Superior temporal gyrus (tissue), 1 donor: ENCODE data around the gene GMPR.

Source experiments
- DNase-seq: peaks from one replicate; pipeline ENCODE4 v3.0.0-alpha.2; 2016; ENCODE audit errors: extremely low spot score

GMPR gene

DNA sequence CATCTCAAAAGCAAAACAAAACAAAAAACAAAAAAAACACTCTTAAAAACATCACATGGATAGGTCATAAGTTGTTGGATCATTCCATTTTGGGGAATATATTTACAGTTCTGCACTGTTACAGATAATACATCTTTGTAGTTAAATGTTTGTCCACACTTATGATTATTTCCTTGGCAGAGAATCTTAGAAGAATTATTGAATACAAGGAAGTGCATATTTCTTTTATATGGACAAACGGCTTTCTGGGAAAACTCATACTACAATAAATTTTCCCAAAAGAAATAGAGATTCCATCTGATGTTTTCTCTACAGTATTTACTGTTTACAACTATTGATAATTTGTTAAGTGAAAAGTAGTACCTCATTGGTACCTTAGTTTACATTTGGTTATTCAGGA lies 33.8 kb downstream of the GMPR start:
- no peak for DNase-seq

DNA sequence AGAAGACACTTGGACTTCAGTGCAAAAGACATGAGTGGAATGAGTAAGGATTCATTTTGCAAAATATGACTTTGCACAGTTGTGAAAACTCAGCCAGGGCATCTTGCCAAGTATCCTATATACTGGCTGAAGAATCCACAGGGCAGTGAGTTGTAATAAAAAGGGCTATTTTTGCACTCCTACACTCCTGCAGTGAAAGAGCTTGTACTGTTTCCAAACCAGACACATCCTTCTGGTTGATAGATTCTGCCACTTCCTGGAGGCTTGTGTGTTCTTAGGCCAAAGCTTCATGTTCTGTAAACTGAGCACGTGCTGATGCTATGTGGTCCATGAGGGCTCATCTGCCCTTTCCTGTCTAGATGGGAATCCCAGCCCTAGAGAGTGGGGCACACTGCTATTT lies 34.9 kb downstream of the GMPR start:
- peak; percentile 44 for DNase-seq

DNA sequence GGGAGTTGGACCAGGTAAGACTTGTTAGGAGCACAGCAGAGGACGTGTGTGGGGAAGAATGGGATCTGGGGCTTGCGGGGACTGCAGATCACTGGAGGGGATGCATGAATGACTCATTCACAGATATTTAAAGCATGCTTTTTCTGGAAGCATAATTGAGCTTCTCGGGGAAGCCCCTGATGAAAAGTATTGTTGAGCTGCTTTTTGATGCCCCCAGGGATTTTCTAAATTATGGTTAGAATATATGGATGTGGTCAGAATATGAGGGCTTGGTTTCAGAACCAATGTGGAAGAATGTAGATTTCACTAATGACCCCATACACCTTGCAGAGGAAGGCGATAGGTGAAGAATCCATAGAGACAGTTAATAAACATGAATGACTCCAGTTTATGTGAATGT lies 36.1 kb downstream of the GMPR start:
- DNase-seq = no peak

DNA sequence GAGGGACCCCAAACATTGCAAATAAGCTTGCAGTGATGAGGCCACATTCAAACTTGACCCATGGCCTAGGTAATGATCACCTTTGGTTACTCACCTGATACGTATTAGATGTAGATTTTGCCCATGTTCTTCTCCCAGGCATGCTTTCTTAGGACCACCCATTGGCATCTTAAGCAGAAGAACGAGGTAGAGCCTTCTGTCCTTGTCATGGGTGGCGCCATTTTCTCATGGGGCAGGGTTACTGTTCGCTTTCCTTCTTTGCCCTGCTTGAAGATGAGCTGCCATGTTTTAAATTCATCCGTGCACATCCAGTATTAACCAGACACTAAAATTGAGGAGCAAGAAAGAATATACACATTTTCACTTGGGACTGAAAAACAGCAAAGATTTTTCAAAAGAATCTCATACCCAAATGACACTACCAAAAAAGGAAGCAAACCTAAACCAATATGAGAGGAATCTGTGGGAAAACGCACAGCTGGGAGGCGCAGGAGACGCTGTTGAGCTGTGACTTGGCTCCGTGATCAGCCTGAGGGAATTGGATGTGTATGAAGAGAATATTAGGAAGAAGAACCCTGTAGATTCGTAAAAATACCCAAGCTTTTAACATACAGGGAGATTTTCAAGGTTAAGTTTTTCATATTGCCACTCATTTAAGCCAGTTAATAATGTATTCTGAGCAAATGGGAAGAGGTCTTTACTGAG lies 36.6 kb downstream of the GMPR start:
- no peak for DNase-seq

DNA sequence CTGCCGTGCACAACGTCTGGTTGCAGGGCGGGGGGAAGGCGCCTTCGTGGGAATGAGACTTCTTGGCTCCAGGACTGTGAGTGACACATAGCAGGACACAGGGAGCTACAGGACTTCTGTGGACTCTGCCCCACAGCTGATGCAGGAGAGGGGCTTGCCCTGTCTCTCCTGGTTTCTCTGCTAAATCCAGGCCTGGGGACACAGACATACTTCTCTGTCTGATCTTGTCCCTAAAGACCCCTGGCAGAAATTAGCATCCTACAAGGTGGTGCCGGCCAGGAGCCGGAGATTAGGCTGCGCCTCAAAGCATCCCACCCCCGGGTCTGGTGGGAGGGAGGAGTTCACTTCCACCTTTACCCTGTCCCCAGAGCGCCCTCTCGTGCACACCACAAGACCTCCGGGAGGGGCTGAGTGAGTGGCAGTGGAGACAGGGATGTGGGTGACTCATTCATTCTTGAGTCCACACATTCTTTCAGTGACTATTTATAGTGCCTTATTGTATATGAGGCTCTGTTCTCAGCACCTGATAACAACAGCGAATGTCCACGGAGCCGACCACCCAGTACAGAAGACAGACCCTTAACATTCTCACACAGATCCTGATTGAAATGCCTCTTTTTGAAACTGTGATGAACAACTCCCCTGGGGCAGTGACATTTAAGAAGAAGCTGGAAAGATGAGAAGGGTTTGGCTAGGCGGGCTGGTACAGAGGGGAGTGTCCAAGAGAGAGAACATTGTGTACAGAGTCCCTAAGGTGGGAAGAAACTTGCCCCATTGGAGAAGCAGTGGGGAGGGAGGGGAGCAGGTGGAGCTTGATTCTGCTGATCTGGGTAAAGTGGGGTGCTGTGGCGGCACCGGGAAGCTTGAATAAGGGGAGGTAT lies 39.0 kb downstream of the GMPR start:
- no peak for DNase-seq

DNA sequence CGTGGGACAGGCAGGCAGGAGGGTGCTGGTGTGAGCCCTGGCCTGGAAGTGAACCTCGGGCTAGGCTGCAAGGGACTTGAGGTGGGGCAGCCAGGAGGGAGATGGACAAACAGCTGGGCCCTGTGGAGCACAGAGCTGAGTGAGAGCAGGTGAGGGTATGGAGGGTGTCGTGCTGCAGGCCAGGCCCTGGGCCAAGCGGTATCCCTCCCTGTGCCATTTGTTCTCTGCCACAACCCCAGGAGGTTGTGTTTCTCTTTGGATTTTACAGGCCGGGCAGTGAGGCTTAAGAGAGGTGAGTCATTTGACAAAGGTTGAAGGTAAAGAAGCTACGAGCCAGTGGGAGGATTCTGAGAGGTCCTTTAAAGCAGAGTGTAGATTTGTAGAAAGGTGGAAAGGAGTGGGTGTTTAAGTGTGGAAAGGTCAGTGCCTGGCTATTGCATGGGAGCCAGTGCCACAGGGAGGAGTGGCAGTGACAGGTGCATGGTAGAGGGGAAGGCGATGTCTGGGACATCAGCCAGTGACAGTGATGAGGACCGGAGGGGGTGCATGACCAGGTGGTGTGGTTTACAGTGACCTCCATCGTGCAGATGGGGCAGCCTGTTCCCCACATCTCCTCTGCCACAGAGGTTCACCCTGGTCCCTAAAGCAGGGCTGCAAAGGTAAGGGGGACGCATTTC lies 39.8 kb downstream of the GMPR start:
- no peak for DNase-seq

DNA sequence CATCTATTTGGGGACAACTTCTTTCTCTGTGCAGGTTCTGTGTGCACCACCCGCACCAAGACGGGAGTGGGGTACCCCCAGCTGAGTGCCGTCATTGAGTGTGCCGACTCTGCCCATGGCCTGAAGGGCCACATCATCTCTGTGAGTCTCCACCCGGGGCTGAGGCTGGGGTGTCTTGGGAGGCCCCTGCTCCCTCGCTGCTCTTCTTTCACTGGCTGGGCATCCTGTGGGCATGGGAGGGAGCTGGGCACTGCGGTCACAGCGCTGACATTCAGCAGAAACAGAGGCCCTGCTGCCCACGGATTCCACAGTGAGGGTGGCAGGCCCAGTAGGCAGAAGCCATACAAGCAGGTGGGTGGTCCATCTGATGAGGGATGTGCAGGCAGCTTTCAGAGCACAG lies 40.4 kb downstream of the GMPR start:
- no peak for DNase-seq

DNA sequence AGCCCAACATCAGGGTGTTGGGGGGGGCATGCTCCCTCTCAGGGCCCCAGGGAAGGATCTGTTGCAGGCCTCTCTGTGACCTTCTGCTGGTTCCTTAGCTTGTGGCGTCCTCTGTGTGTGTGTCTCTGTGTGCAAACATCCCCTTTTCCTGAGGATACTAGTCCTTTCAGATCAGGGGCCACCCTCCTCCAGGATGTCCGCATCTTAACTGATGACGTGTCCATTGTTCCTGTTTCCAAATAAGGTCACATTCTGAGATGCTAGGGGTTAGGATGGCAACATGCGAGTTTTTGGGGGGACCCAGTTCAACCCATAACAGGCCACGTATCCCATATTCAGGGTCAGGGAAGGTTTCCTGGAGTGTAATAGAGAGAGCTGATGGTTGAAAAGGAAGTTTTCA lies 40.9 kb downstream of the GMPR start:
- no peak for DNase-seq

DNA sequence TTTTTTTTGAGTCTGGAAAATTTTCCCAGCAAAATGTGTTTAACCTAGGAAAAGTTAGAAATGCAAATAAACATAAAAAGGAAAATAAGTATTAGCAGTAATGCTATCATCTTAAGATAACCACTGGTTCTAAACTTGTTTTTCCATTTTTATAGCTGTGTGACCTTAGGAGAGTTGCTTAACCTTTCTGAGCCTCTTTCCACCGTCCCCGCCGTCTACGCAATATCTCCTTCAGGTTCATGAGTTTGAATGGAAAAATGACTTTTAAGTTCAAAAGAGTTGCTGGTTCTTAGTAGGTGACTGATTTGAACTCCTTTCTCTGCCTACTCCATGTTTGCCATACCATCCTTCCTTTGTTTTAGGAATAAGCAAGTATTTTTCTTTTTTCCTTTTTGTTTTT lies 44.0 kb downstream of the GMPR start:
- DNase-seq = no peak

DNA sequence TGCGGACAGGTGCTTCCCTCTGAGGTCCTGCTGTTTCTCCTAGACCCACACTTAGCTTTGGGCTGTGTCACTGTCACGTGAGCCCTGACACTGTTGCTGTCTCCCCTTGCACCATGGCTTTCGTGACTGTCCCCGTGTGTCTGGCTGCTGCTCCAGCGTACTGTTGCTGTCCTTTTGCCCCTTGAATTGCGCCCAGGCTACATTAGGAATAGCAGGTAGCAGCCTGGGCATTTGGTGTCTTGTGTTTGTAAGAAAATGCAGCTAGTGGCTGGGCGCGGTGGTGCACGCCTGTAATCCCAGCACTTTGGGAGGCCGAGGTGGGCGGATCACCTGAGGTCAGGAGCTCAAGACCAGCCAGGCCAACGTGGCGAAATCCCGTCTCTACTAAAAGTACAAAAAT lies 46.1 kb downstream of the GMPR start:
- DNase-seq = no peak

DNA sequence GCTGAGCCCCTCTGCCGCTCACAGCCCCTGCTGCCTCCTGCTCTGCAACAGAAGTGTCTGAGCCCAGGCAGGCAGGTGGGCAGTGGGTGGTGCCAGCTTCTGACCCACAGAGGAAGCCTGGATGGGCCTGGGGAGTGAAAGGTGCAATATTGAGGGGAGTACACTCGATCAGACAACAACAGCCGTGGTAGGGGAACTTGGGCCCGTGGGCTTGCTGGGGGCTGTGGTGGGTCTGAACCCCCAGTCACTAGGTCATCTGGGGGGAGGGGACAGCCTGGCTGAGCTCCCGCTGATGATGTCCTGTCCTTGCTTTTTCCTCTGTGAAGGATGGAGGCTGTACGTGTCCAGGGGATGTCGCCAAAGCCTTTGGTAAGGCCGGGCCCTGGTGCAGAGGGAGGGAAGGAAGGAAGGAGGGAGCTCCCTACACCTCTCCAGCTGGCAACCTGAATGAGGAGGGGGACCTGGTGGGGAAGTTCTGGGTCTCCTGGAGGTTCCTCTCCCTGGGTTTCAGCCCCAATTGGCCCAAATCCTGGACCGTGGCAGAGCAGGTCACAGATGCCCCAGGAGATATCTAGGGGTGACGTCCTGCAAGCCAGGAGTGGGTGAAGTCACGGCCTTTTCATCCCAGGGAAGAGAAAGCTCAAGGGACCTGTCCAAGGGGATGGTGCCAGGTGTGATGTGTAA lies 47.2 kb downstream of the GMPR start:
- DNase-seq = no peak

DNA sequence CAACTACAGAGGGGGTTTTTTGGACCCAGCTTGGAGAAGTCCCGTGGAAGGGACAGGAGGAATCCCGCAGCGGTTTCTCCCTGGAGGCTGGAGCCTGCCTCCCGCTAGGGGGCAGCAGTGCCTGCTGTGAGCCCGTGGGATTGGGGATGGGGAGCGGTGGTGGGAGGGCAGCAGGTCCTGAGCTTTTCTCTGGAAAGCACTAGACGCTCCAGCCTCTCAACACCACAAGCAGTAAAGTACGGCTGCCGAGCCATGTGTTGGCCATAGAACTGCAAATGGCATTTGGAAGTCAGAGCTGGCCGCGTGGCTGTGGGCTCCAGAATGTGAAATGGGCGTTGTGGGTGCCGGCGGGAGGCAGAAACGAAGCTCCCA lies 47.8 kb downstream of the GMPR start:
- DNase-seq = peak; percentile 85

DNA sequence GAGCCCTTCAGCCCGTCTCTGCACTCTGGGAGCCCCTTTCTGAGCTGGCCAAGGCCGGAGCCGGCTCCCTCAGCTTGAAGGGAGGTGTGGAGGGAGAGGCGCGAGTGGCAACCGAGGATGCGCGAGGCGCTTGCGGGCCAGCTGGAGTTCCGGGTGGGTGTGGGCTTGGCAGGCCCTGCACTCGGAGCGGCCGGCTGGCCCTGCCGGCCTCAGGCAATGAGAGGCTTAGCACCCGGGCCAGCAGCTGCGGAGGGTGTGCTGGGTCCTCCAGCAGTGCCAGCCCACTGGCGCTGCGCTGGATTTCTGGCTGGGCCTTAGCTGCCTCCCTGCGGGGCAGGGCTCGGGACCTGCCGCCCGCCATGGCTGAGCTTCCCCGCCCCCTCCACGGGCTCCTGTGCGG lies 49.8 kb downstream of the GMPR start:
- no peak for DNase-seq

DNA sequence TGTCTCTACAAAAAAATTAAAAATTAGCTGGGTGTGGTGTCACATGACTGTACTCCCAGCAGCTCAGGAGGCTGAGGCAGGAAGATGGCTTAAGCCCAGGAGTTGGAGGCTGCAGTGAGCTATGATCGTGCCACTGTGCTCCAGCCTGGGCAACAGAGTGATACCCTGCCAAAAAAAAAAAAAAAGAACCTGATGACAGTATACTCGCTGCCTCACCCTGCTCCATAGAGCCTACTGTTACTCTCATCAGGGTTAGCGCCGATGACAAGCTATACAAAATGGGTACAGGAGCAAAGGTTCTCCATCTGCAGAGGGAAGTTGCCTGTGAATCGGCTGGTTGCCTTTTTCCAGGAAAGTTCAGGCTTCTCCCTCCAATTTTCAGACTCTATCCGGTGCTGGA lies 53.4 kb downstream of the GMPR start:
- no peak for DNase-seq

DNA sequence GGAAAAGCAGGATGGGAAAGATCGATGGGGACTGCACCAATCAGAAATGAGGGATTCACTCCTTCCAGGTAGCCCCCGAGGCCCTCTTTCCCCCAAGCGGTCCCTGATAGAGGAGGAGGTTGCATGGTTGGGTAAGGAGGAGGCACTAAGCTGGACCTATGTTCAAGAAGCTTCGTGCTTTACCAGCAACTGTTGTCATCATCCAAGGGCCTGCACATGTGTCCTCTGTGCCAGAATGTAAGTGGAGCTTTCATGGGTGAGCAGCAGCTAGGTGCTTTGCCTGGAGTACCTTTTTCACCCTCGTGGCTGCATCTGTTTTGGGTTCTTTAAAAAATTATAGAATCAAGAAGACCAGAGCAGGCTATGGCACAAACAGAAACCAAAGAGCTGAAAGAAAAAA lies 54.0 kb downstream of the GMPR start:
- no peak for DNase-seq

DNA sequence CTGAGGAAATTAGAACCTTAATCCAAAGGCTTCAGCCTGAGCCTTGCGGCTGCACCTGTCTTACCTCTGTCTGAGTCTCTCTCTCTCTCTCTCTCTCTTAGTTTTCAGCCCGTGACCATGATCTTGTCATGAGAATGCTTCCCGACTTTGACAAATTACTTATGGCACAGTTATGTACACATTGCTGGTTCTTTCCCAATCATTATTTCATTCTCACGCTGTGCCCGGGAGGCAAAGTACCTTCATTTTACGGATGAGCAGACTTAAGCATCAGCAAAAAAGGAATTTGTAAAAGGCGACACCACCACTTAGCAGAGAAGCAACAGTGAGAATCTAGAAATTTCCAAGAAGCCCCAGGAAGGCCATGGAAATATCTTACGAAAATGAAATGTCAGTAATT lies 54.6 kb downstream of the GMPR start:
- no peak for DNase-seq

DNA sequence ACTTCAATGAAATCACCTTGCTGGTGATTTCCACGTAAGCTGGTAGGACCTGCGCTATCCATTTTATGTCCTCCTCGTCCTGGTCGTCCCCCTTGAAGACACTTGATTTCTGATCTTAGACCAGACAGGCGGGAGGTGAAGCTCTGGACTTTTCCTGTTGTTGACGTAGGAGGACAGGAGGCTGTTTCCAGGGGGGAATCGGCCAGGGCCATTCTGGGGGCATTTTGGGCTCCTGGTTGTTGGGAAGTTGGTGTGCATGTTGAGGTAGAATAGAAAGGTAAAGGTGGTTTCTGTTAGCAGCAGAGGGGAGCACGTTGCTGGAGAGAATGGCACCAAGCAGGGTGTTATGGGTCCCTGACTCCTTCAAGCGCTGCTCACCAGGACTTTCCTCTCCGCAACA lies 56.0 kb downstream of the GMPR start:
- DNase-seq = no peak

DNA sequence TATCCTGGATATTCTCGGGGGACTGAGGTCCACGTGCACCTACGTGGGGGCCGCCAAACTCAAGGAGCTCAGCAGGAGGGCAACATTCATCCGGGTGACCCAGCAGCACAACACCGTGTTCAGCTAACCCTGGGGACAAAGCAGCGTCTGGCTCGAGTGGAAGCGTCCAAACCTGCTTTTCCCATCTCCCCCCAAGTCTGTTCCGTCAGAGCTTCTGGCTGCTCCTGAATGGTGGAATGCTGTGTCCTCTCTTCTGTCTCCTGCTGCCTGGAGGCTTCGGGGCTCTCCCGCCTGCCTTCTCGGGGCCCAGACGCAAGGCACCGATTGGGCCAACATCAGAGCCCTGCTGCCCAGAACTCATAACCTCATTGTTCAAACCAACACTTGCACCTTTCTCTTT lies 56.7 kb downstream of the GMPR start:
- DNase-seq = no peak

DNA sequence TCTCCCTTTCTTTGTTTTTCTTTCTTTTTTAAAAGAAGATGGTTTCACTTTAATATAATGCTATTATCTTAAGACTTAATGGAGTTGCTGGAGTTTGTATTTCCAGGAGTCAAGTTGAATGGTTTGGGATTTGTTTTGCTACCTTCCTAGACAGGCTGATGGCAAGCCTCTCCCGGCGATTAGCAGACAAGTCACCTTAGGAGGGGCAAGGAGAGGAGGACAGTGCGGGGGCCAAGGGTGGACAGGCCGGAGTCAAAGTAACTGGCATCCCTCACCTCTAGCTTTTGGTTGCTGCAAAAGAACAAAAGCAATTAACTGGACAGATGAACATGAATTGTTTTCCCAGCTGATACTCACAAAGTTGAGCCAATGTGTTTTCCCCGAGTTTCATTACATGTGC lies 57.1 kb downstream of the GMPR start:
- no peak for DNase-seq

DNA sequence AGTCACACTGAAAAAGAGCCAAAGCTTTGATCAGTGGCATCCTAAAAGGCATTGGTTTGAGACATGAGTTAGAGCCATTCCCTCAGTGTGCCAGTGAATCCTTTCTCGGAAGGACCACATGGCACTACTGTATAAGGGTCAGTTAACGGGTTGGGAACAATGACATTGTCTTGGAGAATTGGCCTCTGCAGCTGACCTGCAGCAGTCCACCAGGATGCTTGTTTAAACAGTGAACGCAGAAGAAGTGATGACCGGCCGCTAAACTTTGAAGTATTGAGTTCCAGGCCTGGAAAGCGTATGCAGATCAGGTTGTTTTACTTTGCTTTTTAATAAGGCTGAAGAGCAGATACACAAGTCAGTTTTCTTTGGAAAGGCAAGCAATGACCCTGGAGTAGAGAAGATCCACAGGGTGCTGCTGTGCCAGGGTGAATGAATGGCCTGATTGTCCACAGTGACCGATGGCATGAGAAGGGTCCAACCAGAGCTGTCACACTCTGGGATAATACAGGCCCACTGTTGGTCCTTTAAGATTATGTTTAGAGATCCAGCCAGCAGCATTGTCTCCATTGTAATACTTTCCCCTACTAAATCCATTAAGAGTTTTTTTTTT lies 57.8 kb downstream of the GMPR start:
- peak; percentile 79 for DNase-seq

DNA sequence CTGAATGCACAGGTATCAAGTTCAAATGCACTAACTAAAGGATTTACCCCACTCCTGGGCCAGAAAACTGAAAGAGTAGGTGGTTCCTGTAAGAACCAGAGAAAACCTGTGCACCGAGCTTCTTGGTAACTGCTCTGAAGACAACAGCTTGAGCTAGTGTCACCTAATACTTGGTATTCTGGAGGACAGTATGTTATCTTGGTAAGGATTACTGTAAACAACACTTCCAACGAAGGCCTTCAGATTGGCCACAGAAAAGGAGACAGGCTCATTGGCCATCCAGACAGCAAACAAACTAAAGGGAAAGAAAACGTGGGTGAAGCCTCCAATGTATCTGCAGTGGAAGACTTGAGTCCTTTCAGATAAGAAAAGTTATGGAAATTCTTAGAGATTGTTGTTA lies 61.5 kb downstream of the GMPR start:
- no peak for DNase-seq

DNA sequence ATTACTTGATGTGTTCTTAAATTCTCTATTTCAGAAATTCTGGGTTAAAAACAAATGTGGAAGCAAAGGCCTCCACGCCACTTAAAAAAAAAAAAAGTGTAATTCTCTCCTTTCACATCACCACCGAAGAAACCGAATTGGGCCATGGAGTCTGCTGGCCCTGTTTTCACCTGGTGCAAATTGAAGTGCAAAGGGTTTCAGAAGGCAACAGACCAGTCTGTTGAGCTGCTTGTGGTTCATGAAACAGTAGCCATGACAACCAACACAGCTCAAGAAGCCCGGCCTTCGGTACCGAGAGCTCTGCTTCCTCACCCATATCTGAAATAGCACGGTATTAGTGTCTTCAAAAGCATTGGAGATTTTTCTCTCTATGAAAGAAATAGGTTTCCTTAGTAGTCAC lies 63.1 kb downstream of the GMPR start:
- no peak for DNase-seq
